Left lung (tissue), 10 donors: ENCODE data around the gene NTM. TPM values are rescaled to one million over a fixed set of nuclear protein-coding genes. Genes with fewer than 3 reads are reported as not detected.

ENCODE experiments used
- ATAC-seq: fragments of 200-7000 bp; cut with Tn5 transposase; one replicate; pipeline ENCODE4 v1.9.1; 2020; ENCODE audit warnings: moderate library complexity
- DNase-seq, 4 donors: peaks; one replicate each; pipeline ENCODE4 v3.0.0-alpha.2; 2013 to 2020
- H3K27ac ChIP-seq, 2 donors: fragments of 200-600 bp; sonication (generic) in 1 of 2; one replicate each; pipeline versions ENCODE4 v1.5.0 to v1.8.0; 2020 to 2021
- H3K27me3 ChIP-seq, 2 donors: fragments of 200-600 bp; sonication (generic) in 1 of 2; one replicate each; pipeline versions ENCODE4 v1.5.0 to v1.8.0; 2020 to 2021
- H3K36me3 ChIP-seq, 2 donors: fragments of 200-600 bp; sonication (generic) in 1 of 2; one replicate each; pipeline versions ENCODE4 v1.5.0 to v1.8.0; 2020 to 2021
- H3K4me1 ChIP-seq, 2 donors: fragments of 200-600 bp; one replicate each; pipeline ENCODE4 v1.8.0; 2021
- H3K4me3 ChIP-seq, 2 donors: fragments of 200-600 bp; sonication (generic) in 1 of 2; one replicate each; pipeline versions ENCODE4 v1.5.0 to v1.8.0; 2020 to 2021; ENCODE audit warnings: mild to moderate bottlenecking in 1 of 2
- H3K9me3 ChIP-seq, 2 donors: fragments of 200-600 bp; sonication (generic) in 1 of 2; one replicate each; pipeline versions ENCODE4 v1.5.0 to v1.8.0; 2020 to 2021
- CTCF ChIP-seq, 2 donors: fragments of 200-600 bp; sonication (generic) in 1 of 2; IDR thresholded peaks; one replicate each; pipeline versions ENCODE4 v1.5.0 to v1.8.0; 2021; ENCODE audit warnings: antibody characterized with exemption in 2 of 2
- intact Hi-C, 2 donors: fragments of 100-400 bp; cut with DNase I; formaldehyde crosslinking; loops; one replicate each; pipeline versions ENCODE4 v1.11.2 to v1.14.2; 2022
- polyA plus RNA-seq, 6 donors: library from polyadenylated mRNA; unstranded; fragments of 120-200 nt; gene quantifications; one replicate each; pipeline ENCODE4 v1.2.1, GENCODE V29; 2013; ENCODE audit not compliant: insufficient read length in 6 of 6
- total RNA-seq, 2 donors: library from RNA; stranded (reverse); fragmentation: NEBNext Ultra II Directional; extraction: Animal tissue kit (Norgen Biotek cat#: 25700); gene quantifications; one replicate each; pipeline ENCODE4 v1.2.1, GENCODE V29; 2021
- donor health status: DM: no; HTN: yes; CAD: no.
- donor health status: DM: no; HTN: no; CAD: no.

NTM gene
- total and polyA plus RNA-seq, 8 donors, result 9.5 to 31.0 (median 21.1) TPM

- H3K4me3 ChIP-seq, result no peak overlapping the region
- ATAC-seq, result no peak
- intact Hi-C loops, result no loop called here
- H3K4me1 ChIP-seq, result no peaks in the 10 kb centered on the region
- no peak for TF ChIP-seq CTCF (IDR thresholded peaks at IDR 0.05)
- no peaks in the 10 kb centered on the region for H3K9me3 ChIP-seq
- peaks cover 0 to 9% of the 10 kb centered on the region in 2 donors for H3K27me3 ChIP-seq
- H3K27ac ChIP-seq, result no peak overlapping the region
- H3K36me3 ChIP-seq, result no peaks in the 10 kb centered on the region
- DNase-seq, result no peak
Measured at GRCh38 chr11:131615611-131616010, 245.2 kb downstream of the NTM start.

- Histone ChIP-seq H3K27ac (no peak overlapping the region), H3K4me3 (no peak overlapping the region), H3K9me3 (no peaks in the 10 kb centered on the region), H3K27me3 (peaks cover 0 to 4% of the 10 kb centered on the region in 2 donors), H3K36me3 (no peaks in the 10 kb centered on the region), H3K4me1 (no peaks in the 10 kb centered on the region)
- no peak for ATAC-seq
- no peak for TF ChIP-seq CTCF (IDR thresholded peaks at IDR 0.05)
- no peak for DNase-seq
- intact Hi-C loops, result no loop called here
Measured at GRCh38 chr11:131616481-131617140, 246.2 kb downstream of the NTM start.

- DNase-seq (no peak), ATAC-seq (no peak)
- TF ChIP-seq CTCF (IDR thresholded peaks at IDR 0.05), result no peak
- H3K27ac ChIP-seq, result no peak overlapping the region
- no peaks in the 10 kb centered on the region for H3K9me3 ChIP-seq
- peaks cover 0 to 4% of the 10 kb centered on the region in 2 donors for H3K27me3 ChIP-seq
- no peak overlapping the region for H3K4me3 ChIP-seq
- no peaks in the 10 kb centered on the region for H3K4me1 ChIP-seq
- intact Hi-C loops, result no loop called here
- no peaks in the 10 kb centered on the region for H3K36me3 ChIP-seq
Measured at GRCh38 chr11:131618201-131618600, 247.8 kb downstream of the NTM start.

- Histone ChIP-seq H3K9me3 (no peaks in the 10 kb centered on the region), H3K4me3 (no peak overlapping the region), H3K36me3 (no peaks in the 10 kb centered on the region), H3K27ac (no peak overlapping the region), H3K27me3 (peaks cover 0 to 8% of the 10 kb centered on the region in 2 donors), H3K4me1 (no peaks in the 10 kb centered on the region)
- no peak for TF ChIP-seq CTCF (IDR thresholded peaks at IDR 0.05)
- no peak for DNase-seq
- intact Hi-C loops, result no loop called here
- no peak for ATAC-seq
Measured at GRCh38 chr11:131622193-131622592, 251.8 kb downstream of the NTM start.

- Histone ChIP-seq H3K4me1 (no peaks in the 10 kb centered on the region), H3K27ac (no peak overlapping the region), H3K9me3 (no peaks in the 10 kb centered on the region), H3K4me3 (no peak overlapping the region), H3K36me3 (no peaks in the 10 kb centered on the region), H3K27me3 (peaks cover 0 to 13% of the 10 kb centered on the region in 2 donors)
- no peak for TF ChIP-seq CTCF (IDR thresholded peaks at IDR 0.05)
- intact Hi-C loops, result no loop called here
- DNase-seq, result no peak
- ATAC-seq, result no peak
Measured at GRCh38 chr11:131624531-131624930, 254.1 kb downstream of the NTM start.
